SK-N-SH (cell line): Measurements from ENCODE around the gene TUBB2B. TPM values are rescaled to one million over a fixed set of nuclear protein-coding genes. Genes with fewer than 3 reads are reported as not detected.

Experiments
- CTCF ChIA-PET: fragments of 300-600, 350-600 bp; formaldehyde crosslinking; extraction: SDS; loops from one replicate; lab custom pipeline; 2021; lab: Yijun Ruan, JAX
- POLR2A ChIA-PET: fragments of 350-600 bp; sonication (Branson Sonifier 250); formaldehyde crosslinking; extraction: SDS; loops from one replicate; lab custom pipeline; 2020; ENCODE audit warnings: antibody characterized with exemption, inconsistent platforms; lab: Yijun Ruan, JAX
- DNase-seq: peaks from one replicate; pipeline ENCODE4 v3.0.0; 2012
- H2AFZ ChIP-seq: fragments of 200-600 bp; sonication (generic); 2 replicates; pipeline ENCODE4 v1.8.1; 2016; ENCODE audit warnings: antibody characterized with exemption, mild to moderate bottlenecking, low read depth
- H3F3A ChIP-seq: fragments of 200-600 bp; sonication (generic); replicated peaks from 2 replicates; pipeline ENCODE3; 2016; ENCODE audit warnings: antibody characterized with exemption, mild to moderate bottlenecking; ENCODE audit not compliant: insufficient read depth
- H3K27ac ChIP-seq, 2 experiments: fragments of 200-500 bp in 1 of 2; fragments of 200-600 bp in 1 of 2; sonication (Bioruptor generic) in 1 of 2; sonication (generic), shearing (Covaris generic) in 1 of 2; 2 replicates each; pipeline versions ENCODE4 v1.5.1 to v1.6.1; 2014 to 2016; ENCODE audit warnings: low read depth in 2 of 2, inconsistent platforms in 1 of 2, low read length in 1 of 2, mild to moderate bottlenecking in 1 of 2, mixed read lengths in 1 of 2
- H3K27me3 ChIP-seq: fragments of 200-600 bp; sonication (generic), shearing (Covaris generic); 2 replicates; pipeline ENCODE4 v1.6.1; 2016; ENCODE audit warnings: mixed run types; ENCODE audit not compliant: insufficient read depth
- H3K36me3 ChIP-seq, 2 experiments: fragments of 200-500 bp in 1 of 2; fragments of 200-600 bp in 1 of 2; sonication (Bioruptor generic) in 1 of 2; sonication (generic) in 1 of 2; replicated peaks in 1 of 2; 2 replicates each; pipeline versions ENCODE3 to v1.5.1; 2014 to 2016; ENCODE audit warnings: low read length in 1 of 2, mild to moderate bottlenecking in 1 of 2; ENCODE audit not compliant: insufficient read depth in 2 of 2, control insufficient read depth in 1 of 2
- H3K4me1 ChIP-seq, 2 experiments: fragments of 200-500 bp in 1 of 2; fragments of 200-600 bp in 1 of 2; sonication (Bioruptor generic) in 1 of 2; sonication (generic), shearing (Covaris generic) in 1 of 2; 2 replicates each; pipeline versions ENCODE4 v1.5.1 to v1.6.1; 2014 to 2016; ENCODE audit warnings: low read depth in 1 of 2, low read length in 1 of 2, mixed run types in 1 of 2; ENCODE audit not compliant: insufficient read depth in 2 of 2, control insufficient read depth in 1 of 2
- H3K4me2 ChIP-seq: fragments of 200-600 bp; sonication (generic), shearing (Covaris generic); 2 replicates; pipeline ENCODE4 v1.6.1; 2017; ENCODE audit warnings: mixed run types
- H3K4me3 ChIP-seq, 2 experiments: fragments of 200-500 bp in 1 of 2; fragments of 200-600 bp in 1 of 2; sonication (Bioruptor generic) in 1 of 2; sonication (generic), shearing (Covaris generic) in 1 of 2; 2 replicates each; pipeline versions ENCODE4 v1.5.1 to v1.8.1; 2014 to 2016; ENCODE audit warnings: low read depth in 2 of 2, inconsistent platforms in 1 of 2, low read length in 1 of 2, mild to moderate bottlenecking in 1 of 2, mixed read lengths in 1 of 2, moderate library complexity in 1 of 2
- H3K79me2 ChIP-seq: fragments of 200-600 bp; sonication (generic); 2 replicates; pipeline ENCODE4 v1.8.1; 2017; ENCODE audit warnings: mild to moderate bottlenecking; ENCODE audit not compliant: insufficient read depth
- H3K9ac ChIP-seq: fragments of 200-600 bp; sonication (generic); 2 replicates; pipeline ENCODE4 v1.6.1; 2017; ENCODE audit warnings: mixed run types
- H3K9me2 ChIP-seq: fragments of 200-600 bp; sonication (generic); 2 replicates; pipeline ENCODE4 v1.6.1; 2017; ENCODE audit warnings: mixed run types
- H3K9me3 ChIP-seq: fragments of 200-600 bp; sonication (generic); 2 replicates; pipeline ENCODE4 v1.6.1; 2017; ENCODE audit warnings: mixed run types, mild to moderate bottlenecking, moderate library complexity
- H4K20me1 ChIP-seq: fragments of 200-600 bp; sonication (generic); 2 replicates; pipeline ENCODE4 v1.6.1; 2017; ENCODE audit warnings: mild to moderate bottlenecking, mixed run types; ENCODE audit not compliant: insufficient read depth
- CHD2 ChIP-seq: fragments of 150-350 bp; IDR thresholded peaks from 2 replicates; pipeline ENCODE4 v1.6.1; 2018; ENCODE audit warnings: low read length; ENCODE audit not compliant: partially characterized antibody
- CTCF ChIP-seq: fragments of 200-600 bp; sonication (generic); IDR thresholded peaks from 2 replicates; pipeline ENCODE4 v1.6.1; 2017; ENCODE audit warnings: antibody characterized with exemption, mild to moderate bottlenecking, moderate library complexity
- ELF1 ChIP-seq: IDR thresholded peaks from 2 replicates; pipeline ENCODE4 v1.4.0; 2012
- FOSL2 ChIP-seq: IDR thresholded peaks from 2 replicates; pipeline ENCODE4 v1.4.0; 2012; ENCODE audit warnings: low read depth, mild to moderate bottlenecking, moderate library complexity, borderline replicate concordance
- IRF3 ChIP-seq: fragments of 150-350 bp; IDR thresholded peaks from 2 replicates; pipeline ENCODE4 v1.6.1; 2016; ENCODE audit warnings: mild to moderate bottlenecking, low read depth, low read length
- MXI1 ChIP-seq: IDR thresholded peaks from 2 replicates; pipeline ENCODE4 v1.6.1; 2012; ENCODE audit warnings: mild to moderate bottlenecking, low read depth, low read length, improper control_type of control experiment
- NFIC ChIP-seq: IDR thresholded peaks from 2 replicates; pipeline ENCODE4 v1.4.0; 2012; ENCODE audit warnings: borderline replicate concordance
- PBX3 ChIP-seq: IDR thresholded peaks from 2 replicates; pipeline ENCODE4; 2012
- RFX5 ChIP-seq: IDR thresholded peaks from 2 replicates; pipeline ENCODE4 v1.6.1; 2012; ENCODE audit warnings: mild to moderate bottlenecking, improper control_type of control experiment, low read length
- RXRA ChIP-seq: IDR thresholded peaks from 2 replicates; pipeline ENCODE4 v1.4.0; 2012; ENCODE audit warnings: low read depth, mild to moderate bottlenecking, borderline replicate concordance
- TCF12 ChIP-seq: IDR thresholded peaks from 2 replicates; pipeline ENCODE4 v1.4.0; 2012
- USF1 ChIP-seq: IDR thresholded peaks from 2 replicates; pipeline ENCODE4 v1.4.0; 2012; ENCODE audit warnings: low read depth, borderline replicate concordance
- USF2 ChIP-seq: fragments of 150-350 bp; IDR thresholded peaks from 2 replicates; pipeline ENCODE4 v1.6.1; 2017; ENCODE audit warnings: antibody characterized with exemption, low read length, low read depth, borderline replicate concordance
- ZBTB33 ChIP-seq: IDR thresholded peaks from 2 replicates; pipeline ENCODE4 v1.4.0; 2012; ENCODE audit warnings: low read depth, borderline replicate concordance
- WGBS: methylation state at CpG from one replicate; pipeline ENCODE4 v1.1.6; 2017; ENCODE audit warnings: low lambda C conversion rate; 5-methylcytosine and 5-hydroxymethylcytosine counted together
- polyA plus RNA-seq, 3 experiments: library from polyadenylated mRNA; depleted of rRNA; stranded (reverse); fragments of >200 nt; gene quantifications; 2 replicates each; pipeline ENCODE4 v1.2.3, GENCODE V29; 2012

TUBB2B gene
- polyA plus RNA-seq, 1 of the 3 experiments (the other 2 are of a cell fraction), result 162 TPM

GRCh38 chr6:3230256-3230882 is 2.9 kb upstream of the TUBB2B start:
- WGBS, result 10% methylated on average over 11 of the region's 11 CpGs
- Histone ChIP-seq H3K4me3 (peak overlapping the region; percentile 84 to 86), H3K9ac (peak overlapping the region; percentile 93; the same call in 1 of the 2 replicates), H3K36me3 (no peaks in the 10 kb centered on the region), H3K79me2 (peaks cover 16% of the 10 kb centered on the region; the same call in 1 of the 2 replicates), H3K4me1 (peaks cover 11 to 17% of the 10 kb centered on the region in 2 experiments; a peak in 3 of 4 replicates), H4K20me1 (peaks cover 13% of the 10 kb centered on the region), H3K4me2 (peak overlapping the region; percentile 94), H3K9me2 (no peaks in the 10 kb centered on the region), H3K9me3 (no peaks in the 10 kb centered on the region), H3K27me3 (peaks cover 15% of the 10 kb centered on the region; the same call in 1 of the 2 replicates), H3K27ac (peak overlapping the region; percentile 90 to 97), H2AFZ (no peak overlapping the region), H3F3A (peaks cover 20% of the 10 kb centered on the region)
- TF ChIP-seq RFX5 (no peak), ELF1 (no peak), RXRA (no peak), CTCF (no peak), PBX3 (no peak), NFIC (no peak), IRF3 (no peak), ZBTB33 (no peak), USF1 (no peak), TCF12 (no peak), MXI1 (no peak), FOSL2 (no peak), CHD2 (no peak), USF2 (no peak)
- DNase-seq, result no peak
- CTCF ChIA-PET, result interaction anchor here (0.7 to 9.6 kb wide), 11 partner anchors 10 to 90 kb away, joined by 3 to 63 read pairs (median 4); partner anchors contain the start of genes PSMG4 and TUBB2A
- POLR2A ChIA-PET, result interaction anchor here (0.6 to 5.1 kb wide), 13 partner anchors 8 to 791 kb away, joined by 3 to 88 read pairs (median 5); partner anchors contain the start of genes BPHL, PSMG4 and TUBB2A
